Measurements from ENCODE around the gene SLC12A5.

SLC12A5 gene

GRCh38 chr20:46074006-46074405, 45.0 kb downstream of the SLC12A5 start:
- no peak for TF ChIP-seq CTCF (IDR thresholded peaks at IDR 0.05; ENCODE audit: borderline replicate concordance, control extremely low read depth, extremely low read depth, insufficient read depth, missing control alignments)
- no peak for DNase-seq (ENCODE audit: low spot score)
- in situ Hi-C loops (cut with MboI; ENCODE audit: low sequenced_read_pairs, unreplicated experiment): no loop called here

- no peak for TF ChIP-seq CTCF (IDR thresholded peaks at IDR 0.05; ENCODE audit: borderline replicate concordance, control extremely low read depth, extremely low read depth, insufficient read depth, missing control alignments)
- DNase-seq (ENCODE audit: low spot score): no peak
- in situ Hi-C loops (cut with MboI; ENCODE audit: low sequenced_read_pairs, unreplicated experiment): no loop called here
Measured at GRCh38 chr20:46076806-46077205, 47.8 kb downstream of the SLC12A5 start.

GRCh38 chr20:46077642-46078305, 48.8 kb downstream of the SLC12A5 start:
- no peak for TF ChIP-seq CTCF (IDR thresholded peaks at IDR 0.05; ENCODE audit: borderline replicate concordance, control extremely low read depth, extremely low read depth, insufficient read depth, missing control alignments)
- in situ Hi-C loops (cut with MboI; ENCODE audit: low sequenced_read_pairs, unreplicated experiment): no loop called here
- DNase-seq (ENCODE audit: low spot score): no peak

GRCh38 chr20:46078954-46079353, 49.9 kb downstream of the SLC12A5 start:
- no peak for DNase-seq (ENCODE audit: low spot score)
- TF ChIP-seq CTCF (IDR thresholded peaks at IDR 0.05; ENCODE audit: borderline replicate concordance, control extremely low read depth, extremely low read depth, insufficient read depth, missing control alignments): no peak
- in situ Hi-C loops (cut with MboI; ENCODE audit: low sequenced_read_pairs, unreplicated experiment): no loop called here

GRCh38 chr20:46081074-46081473, 52.1 kb downstream of the SLC12A5 start:
- DNase-seq (ENCODE audit: low spot score): no peak
- no peak for TF ChIP-seq CTCF (IDR thresholded peaks at IDR 0.05; ENCODE audit: borderline replicate concordance, control extremely low read depth, extremely low read depth, insufficient read depth, missing control alignments)
- in situ Hi-C loops (cut with MboI; ENCODE audit: low sequenced_read_pairs, unreplicated experiment): no loop called here

- DNase-seq (ENCODE audit: low spot score): no peak
- no peak for TF ChIP-seq CTCF (IDR thresholded peaks at IDR 0.05; ENCODE audit: borderline replicate concordance, control extremely low read depth, extremely low read depth, insufficient read depth, missing control alignments)
- in situ Hi-C loops (cut with MboI; ENCODE audit: low sequenced_read_pairs, unreplicated experiment): no loop called here
Measured at GRCh38 chr20:46083101-46083500, 54.1 kb downstream of the SLC12A5 start.
